IPS-20b (cell line): ENCODE measurements around the gene TPRX2.
A peak's percentile ranks its signal among the peaks of the same experiment; 100 is the strongest.
"Not testable (repeated sequence)": the region's sequence is repeated elsewhere in the genome, so short reads cannot be mapped to it uniquely, and the experiment has no call there.

ENCODE experiments used
- H3K27ac ChIP-seq: one replicate; pipeline ENCODE4 v1.5.1; 2013; ENCODE audit warnings: low read length
- H3K27me3 ChIP-seq: 2 replicates; pipeline ENCODE4 v1.6.1; 2013; ENCODE audit warnings: mild to moderate bottlenecking, low read length, inconsistent platforms; ENCODE audit not compliant: insufficient read depth
- H3K36me3 ChIP-seq: 2 replicates; pipeline ENCODE4 v1.6.1; 2013; ENCODE audit warnings: low read depth, mild to moderate bottlenecking, inconsistent platforms, low read length, moderate library complexity; ENCODE audit not compliant: insufficient read depth
- H3K4me1 ChIP-seq: 2 replicates; pipeline ENCODE4 v1.6.1; 2013; ENCODE audit warnings: mild to moderate bottlenecking, control low read depth, inconsistent platforms, low read length, moderate library complexity; ENCODE audit not compliant: insufficient read depth
- H3K4me3 ChIP-seq: 2 replicates; pipeline ENCODE4 v1.5.1; 2013; ENCODE audit warnings: mild to moderate bottlenecking, low read length, inconsistent platforms
- H3K9ac ChIP-seq: 2 replicates; pipeline ENCODE4 v1.6.1; 2013; ENCODE audit warnings: low read depth, mild to moderate bottlenecking, inconsistent platforms, low read length, moderate library complexity
- H3K9me3 ChIP-seq: 2 replicates; pipeline ENCODE4 v1.6.1; 2013; ENCODE audit warnings: mild to moderate bottlenecking, low read depth, low read length, inconsistent platforms; ENCODE audit not compliant: insufficient read depth

Gene TPRX2

DNA sequence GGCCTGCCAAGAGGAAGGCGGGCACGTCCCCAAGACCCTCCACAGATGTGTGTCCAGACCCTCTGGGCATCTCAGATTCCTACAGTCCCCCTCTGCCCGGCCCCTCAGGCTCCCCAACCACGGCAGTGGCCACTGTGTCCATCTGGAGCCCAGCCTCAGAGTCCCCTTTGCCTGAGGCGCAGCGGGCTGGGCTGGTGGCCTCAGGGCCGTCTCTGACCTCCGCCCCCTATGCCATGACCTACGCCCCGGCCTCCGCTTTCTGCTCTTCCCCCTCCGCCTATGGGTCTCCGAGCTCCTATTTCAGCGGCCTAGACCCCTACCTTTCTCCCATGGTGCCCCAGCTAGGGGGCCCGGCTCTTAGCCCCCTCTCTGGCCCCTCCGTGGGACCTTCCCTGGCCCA is 19.6 kb upstream of the TPRX2 start:
- H3K4me1 ChIP-seq = peaks cover 7% of the 10 kb centered on the region; the same call in 1 of the 2 replicates
- no peaks in the 10 kb centered on the region for H3K27me3 ChIP-seq
- H3K36me3 ChIP-seq = no peaks in the 10 kb centered on the region
- no peaks in the 10 kb centered on the region for H3K9me3 ChIP-seq
- no peak overlapping the region for H3K9ac ChIP-seq
- H3K4me3 ChIP-seq = no peak overlapping the region
- H3K27ac ChIP-seq = no peak overlapping the region

GRCh38 chr19:47839913-47840312 is 19.1 kb upstream of the TPRX2 start:
- no peaks in the 10 kb centered on the region for H3K27me3 ChIP-seq
- no peaks in the 10 kb centered on the region for H3K36me3 ChIP-seq
- no peak overlapping the region for H3K27ac ChIP-seq
- peaks cover 7% of the 10 kb centered on the region; the same call in 1 of the 2 replicates for H3K4me1 ChIP-seq
- no peak overlapping the region for H3K9ac ChIP-seq
- H3K4me3 ChIP-seq = peak overlapping the region; percentile 2; the same call in 1 of the 2 replicates
- H3K9me3 ChIP-seq = no peaks in the 10 kb centered on the region

DNA sequence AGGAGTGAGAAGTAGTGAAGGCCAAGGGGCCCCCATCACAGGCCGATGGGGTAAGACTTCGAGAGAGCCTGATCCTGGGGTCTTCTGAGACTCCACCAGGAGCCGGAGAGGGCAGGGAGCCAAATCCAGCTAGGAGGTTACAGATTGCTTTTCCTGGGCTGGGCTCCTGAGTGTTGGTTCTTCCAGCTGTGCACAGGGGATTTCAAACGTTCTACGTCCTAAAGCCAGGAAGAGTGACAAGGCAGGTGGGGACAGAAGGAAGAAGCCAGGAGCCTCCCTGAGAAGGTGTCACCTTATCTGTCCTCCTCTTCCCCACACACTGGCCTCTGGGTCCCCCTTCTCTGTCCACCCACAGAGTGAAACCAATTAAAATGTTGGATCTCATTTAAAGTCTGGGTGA is 16.1 kb upstream of the TPRX2 start:
- Histone ChIP-seq H3K27ac (no peak overlapping the region), H3K9ac (no peak overlapping the region), H3K4me3 (no peak overlapping the region), H3K27me3 (no peaks in the 10 kb centered on the region), H3K4me1 (peaks cover 7% of the 10 kb centered on the region; the same call in 1 of the 2 replicates), H3K9me3 (no peaks in the 10 kb centered on the region), H3K36me3 (no peaks in the 10 kb centered on the region)

DNA sequence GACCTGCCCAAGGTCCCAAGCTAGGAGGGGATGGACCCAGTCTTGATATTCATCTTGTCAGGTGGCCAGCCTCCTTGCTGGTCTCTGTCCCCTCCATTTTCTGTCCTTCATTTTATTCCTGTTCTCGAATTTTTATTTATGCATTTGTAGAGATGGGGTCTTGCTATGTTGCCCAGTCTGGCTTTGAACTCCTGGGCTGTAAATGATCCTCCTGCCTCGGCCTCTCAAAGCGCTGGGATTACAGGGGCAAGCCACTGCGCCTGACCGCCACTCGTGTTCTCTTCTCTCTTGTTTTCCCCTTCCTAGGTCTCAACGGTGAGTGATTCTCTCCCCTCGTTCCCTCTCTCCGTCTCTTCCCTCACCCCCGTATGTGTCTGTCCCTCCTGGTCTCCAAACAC is 10.6 kb upstream of the TPRX2 start:
- Histone ChIP-seq H3K27ac (peak overlapping the region; percentile 69), H3K4me1 (peaks cover 8% of the 10 kb centered on the region; the same call in 1 of the 2 replicates), H3K4me3 (peak overlapping the region; percentile 62), H3K27me3 (no peaks in the 10 kb centered on the region), H3K9ac (peak overlapping the region; percentile 83; the same call in 1 of the 2 replicates), H3K36me3 (no peaks in the 10 kb centered on the region), H3K9me3 (no peaks in the 10 kb centered on the region)

DNA sequence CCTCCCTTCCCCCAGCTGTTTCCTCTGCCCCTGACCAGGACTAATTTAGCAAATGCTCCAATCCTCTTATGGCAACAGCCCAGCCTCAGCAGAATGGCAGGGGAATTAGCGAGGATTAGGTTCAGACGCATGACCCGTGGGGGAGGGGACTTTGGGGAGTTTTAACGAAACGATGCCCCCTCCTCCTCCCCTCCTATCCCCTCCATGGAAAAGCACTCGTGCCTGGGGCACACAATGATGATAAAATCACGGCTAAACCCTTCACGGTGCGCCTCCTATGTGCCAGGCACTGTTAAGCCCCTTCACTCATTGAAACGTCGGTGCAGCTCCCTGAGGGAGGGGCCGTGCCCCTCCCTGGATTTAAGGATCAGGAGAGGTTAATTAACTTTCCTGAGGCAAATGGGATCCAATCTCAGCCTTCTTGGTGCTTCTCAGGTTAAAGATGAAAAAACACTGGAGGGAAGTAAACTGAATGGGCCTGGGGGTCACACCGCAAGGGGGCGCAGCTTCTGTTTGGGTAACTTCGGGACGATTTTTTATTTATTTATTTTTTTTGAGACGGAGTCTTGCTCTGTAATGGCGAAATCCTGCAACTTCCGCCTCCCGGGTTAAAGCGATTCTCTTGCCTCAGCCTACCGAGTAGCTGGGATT is 10.1 kb upstream of the TPRX2 start:
- Histone ChIP-seq H3K27ac (peak overlapping the region; percentile 69), H3K9ac (peak overlapping the region; percentile 83; the same call in 1 of the 2 replicates), H3K4me3 (peak overlapping the region; percentile 62), H3K9me3 (no peaks in the 10 kb centered on the region), H3K4me1 (peaks cover 8% of the 10 kb centered on the region; the same call in 1 of the 2 replicates), H3K36me3 (no peaks in the 10 kb centered on the region), H3K27me3 (no peaks in the 10 kb centered on the region)

DNA sequence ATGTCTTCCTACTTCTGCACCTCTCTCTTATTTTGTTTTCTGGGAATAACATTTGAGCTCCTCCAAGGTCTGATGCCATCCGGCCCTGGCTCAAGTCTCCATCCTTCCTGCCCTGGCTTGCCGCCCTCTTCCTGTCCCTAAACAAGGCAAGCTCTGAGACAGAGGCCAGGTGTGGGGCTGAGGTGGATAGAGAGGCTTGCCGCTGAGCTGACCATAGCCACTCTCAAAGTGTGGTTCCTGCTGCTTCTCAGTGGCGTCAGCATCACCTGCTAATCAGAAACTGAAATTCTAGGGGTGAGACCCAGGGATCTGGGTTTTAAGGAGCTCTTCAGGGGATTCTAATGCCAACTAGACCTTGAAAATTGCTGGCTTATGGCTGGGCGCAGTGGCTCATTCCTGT is 6.0 kb upstream of the TPRX2 start:
- Histone ChIP-seq H3K9me3 (no peaks in the 10 kb centered on the region), H3K4me3 (no peak overlapping the region), H3K36me3 (no peaks in the 10 kb centered on the region), H3K27me3 (no peaks in the 10 kb centered on the region), H3K9ac (no peak overlapping the region), H3K4me1 (peaks cover 8% of the 10 kb centered on the region; the same call in 1 of the 2 replicates), H3K27ac (no peak overlapping the region)

GRCh38 chr19:47854459-47854858 is 4.6 kb upstream of the TPRX2 start:
- no peak overlapping the region for H3K4me3 ChIP-seq
- no peak overlapping the region for H3K9ac ChIP-seq
- no peaks in the 10 kb centered on the region for H3K36me3 ChIP-seq

DNA sequence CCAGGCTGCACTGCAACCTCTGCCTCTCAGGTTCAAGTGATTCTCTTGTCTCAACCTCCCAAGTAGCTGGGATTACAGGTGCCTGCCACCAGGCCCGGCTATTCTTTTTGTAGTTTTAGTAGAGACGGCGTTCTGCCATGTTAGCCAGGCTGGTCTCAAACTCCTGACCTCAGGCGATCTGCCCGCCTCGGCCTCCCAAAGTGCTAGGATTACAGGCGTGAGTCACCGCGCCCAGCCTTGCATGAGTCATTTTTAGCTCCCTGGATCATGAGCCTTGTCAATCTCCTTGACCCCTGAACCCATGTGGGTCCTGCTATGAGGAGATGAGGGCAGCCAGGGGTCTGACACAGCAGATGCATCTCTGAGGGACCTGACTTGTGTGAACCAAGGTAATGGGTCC is 804 bp upstream of the TPRX2 start:
- H3K36me3 ChIP-seq, H3K9ac ChIP-seq, H3K27ac ChIP-seq, H3K4me3 ChIP-seq, H3K27me3 ChIP-seq, H3K4me1 ChIP-seq, H3K9me3 ChIP-seq: not testable (repeated sequence)

More at GRCh38 chr19:47854459-47854858, 4.6 kb upstream of the TPRX2 start:
- Histone ChIP-seq H3K9me3 (no peaks in the 10 kb centered on the region), H3K27me3 (no peaks in the 10 kb centered on the region), H3K27ac (no peak overlapping the region), H3K4me1 (peaks cover 8% of the 10 kb centered on the region; the same call in 1 of the 2 replicates)

GRCh38 chr19:47859838-47860237 is 803 bp downstream of the TPRX2 start:
- H3K9me3 ChIP-seq = not testable (repeated sequence)

DNA sequence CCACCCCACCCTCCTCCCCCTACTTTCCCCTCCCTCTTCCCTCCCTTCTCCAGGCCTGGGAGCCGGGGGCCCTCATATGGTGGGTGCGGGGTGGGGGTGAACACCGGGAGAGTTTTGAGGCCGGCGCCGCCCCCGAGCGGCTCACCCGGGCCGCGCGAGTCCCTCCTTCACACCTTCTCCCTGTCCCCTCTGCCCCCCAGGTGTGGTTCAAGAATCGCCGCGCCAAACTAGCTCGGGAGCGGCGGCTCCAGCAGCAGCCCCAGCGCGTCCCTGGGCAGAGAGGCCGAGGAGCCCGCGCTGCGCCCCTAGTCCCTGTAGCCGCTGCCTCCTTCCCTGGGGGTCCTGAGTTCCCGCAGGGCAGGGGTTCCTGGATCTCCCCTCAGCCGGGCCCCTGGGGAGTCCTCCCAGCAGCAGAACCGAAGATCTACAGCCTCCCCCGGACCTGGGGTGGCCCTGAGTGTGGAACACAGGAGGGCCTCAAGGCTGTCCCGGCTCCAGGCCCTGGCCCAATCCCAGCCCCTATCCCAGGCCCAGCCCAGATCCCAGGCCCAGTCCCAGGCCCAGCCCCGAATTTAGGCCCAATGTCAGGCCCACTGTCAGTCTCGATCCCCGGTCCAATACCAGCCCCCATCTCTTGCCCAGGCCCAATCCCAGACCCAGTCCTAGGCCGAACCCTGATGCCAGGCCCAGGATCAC is 1.7 kb downstream of the TPRX2 start:
- Histone ChIP-seq H3K4me1 (peaks cover 4% of the 10 kb centered on the region), H3K9me3 (no peaks in the 10 kb centered on the region), H3K27me3 (no peaks in the 10 kb centered on the region), H3K36me3 (no peaks in the 10 kb centered on the region), H3K9ac (no peak overlapping the region), H3K4me3 (no peak overlapping the region), H3K27ac (no peak overlapping the region)

More at GRCh38 chr19:47859838-47860237, 803 bp downstream of the TPRX2 start:
- H3K4me3 ChIP-seq, H3K27ac ChIP-seq, H3K9ac ChIP-seq, H3K27me3 ChIP-seq, H3K4me1 ChIP-seq, H3K36me3 ChIP-seq: not testable (repeated sequence)

GRCh38 chr19:47861630-47862029 is 2.6 kb downstream of the TPRX2 start:
- H3K4me1 ChIP-seq = peaks cover 4% of the 10 kb centered on the region
- H3K9me3 ChIP-seq = no peaks in the 10 kb centered on the region
- no peak overlapping the region for H3K27ac ChIP-seq
- no peak overlapping the region for H3K9ac ChIP-seq
- H3K27me3 ChIP-seq = no peaks in the 10 kb centered on the region
- no peaks in the 10 kb centered on the region for H3K36me3 ChIP-seq
- H3K4me3 ChIP-seq = no peak overlapping the region

DNA sequence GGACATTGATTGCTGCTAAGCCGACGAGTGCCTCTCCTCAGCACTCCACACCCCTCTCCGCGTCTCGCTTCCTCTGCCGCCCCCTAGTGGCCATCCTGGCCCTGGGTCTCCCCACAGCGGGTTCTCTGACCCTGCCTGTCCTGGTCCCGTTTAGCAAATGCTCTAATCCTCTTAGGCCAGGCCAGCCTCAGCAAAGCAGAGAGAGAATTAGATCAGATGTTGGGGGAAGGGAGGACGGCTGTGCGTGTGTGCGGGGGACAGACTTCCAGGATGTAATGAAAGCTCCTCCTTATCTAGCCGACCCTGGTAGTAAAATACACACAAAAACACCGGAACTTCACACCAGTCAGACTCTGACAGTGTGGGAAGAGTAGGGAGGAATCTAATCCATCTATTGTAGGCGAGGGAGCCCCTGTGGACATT is 4.5 kb downstream of the TPRX2 start:
- H3K36me3 ChIP-seq = no peaks in the 10 kb centered on the region
- no peaks in the 10 kb centered on the region for H3K27me3 ChIP-seq
- H3K9ac ChIP-seq = peak overlapping the region; percentile 49; the same call in 1 of the 2 replicates
- H3K4me1 ChIP-seq = peaks cover 4% of the 10 kb centered on the region
- no peaks in the 10 kb centered on the region for H3K9me3 ChIP-seq
- H3K4me3 ChIP-seq = no peak overlapping the region
- peak overlapping the region; percentile 30 for H3K27ac ChIP-seq
